Measurements from ENCODE around the gene STRBP.

STRBP gene

DNA sequence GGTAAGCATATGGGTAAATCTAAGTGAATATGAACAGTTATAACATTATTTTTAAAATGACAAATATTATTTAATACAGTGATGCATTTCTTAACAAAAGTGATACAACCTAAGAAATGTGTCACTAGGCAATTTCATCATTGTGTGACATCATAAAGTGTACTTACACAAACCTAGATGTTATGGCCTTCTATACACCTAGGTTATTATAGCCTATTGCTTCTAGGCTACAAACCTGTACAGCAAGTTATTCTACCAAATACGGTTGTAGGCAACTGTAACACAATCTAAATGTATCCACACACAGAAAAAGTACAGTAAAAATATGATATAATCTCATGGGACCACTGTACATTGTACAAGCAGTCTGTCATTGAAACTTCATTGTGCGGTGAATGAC is 48.3 kb downstream of the STRBP start:
- Histone ChIP-seq H3K36me3 (no peaks in the 10 kb centered on the region), H3K27me3 (no peaks in the 10 kb centered on the region), H3K4me1 (ENCODE audit: control insufficient read depth in 1 of 2, insufficient read depth in 1 of 2, low read depth in 1 of 2, low read length in 1 of 2) (no peaks in the 10 kb centered on the region), H3K9me3 (no peaks in the 10 kb centered on the region), H3K4me3 (ENCODE audit: low read depth in 1 of 2, low read length in 1 of 2) (no peak overlapping the region), H3K27ac (no peak overlapping the region)
- TF ChIP-seq, protein P1, sequence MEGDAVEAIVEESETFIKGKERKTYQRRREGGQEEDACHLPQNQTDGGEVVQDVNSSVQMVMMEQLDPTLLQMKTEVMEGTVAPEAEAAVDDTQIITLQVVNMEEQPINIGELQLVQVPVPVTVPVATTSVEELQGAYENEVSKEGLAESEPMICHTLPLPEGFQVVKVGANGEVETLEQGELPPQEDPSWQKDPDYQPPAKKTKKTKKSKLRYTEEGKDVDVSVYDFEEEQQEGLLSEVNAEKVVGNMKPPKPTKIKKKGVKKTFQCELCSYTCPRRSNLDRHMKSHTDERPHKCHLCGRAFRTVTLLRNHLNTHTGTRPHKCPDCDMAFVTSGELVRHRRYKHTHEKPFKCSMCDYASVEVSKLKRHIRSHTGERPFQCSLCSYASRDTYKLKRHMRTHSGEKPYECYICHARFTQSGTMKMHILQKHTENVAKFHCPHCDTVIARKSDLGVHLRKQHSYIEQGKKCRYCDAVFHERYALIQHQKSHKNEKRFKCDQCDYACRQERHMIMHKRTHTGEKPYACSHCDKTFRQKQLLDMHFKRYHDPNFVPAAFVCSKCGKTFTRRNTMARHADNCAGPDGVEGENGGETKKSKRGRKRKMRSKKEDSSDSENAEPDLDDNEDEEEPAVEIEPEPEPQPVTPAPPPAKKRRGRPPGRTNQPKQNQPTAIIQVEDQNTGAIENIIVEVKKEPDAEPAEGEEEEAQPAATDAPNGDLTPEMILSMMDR (IDR thresholded peaks at IDR 0.05), result no peak

DNA sequence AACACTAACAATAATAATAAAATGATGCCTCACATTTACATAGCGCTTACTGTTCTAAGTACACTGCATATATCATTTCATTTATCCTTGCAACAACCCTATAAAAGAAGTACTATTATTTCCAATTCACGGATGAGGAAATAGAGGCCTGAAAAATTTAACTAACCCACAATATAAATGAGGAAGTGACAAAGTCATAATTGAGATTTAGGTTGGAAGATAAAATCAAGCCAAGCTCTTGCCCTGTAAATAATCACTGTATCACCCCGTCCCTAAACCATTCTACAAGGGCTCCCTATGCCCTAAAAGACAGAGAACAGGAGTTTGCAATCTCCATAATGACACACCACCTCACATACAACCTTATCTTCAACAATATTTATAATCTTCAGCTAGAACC is 49.6 kb downstream of the STRBP start:
- Histone ChIP-seq H3K4me1 (ENCODE audit: control insufficient read depth in 1 of 2, insufficient read depth in 1 of 2, low read depth in 1 of 2, low read length in 1 of 2) (no peaks in the 10 kb centered on the region), H3K27ac (no peak overlapping the region)

DNA sequence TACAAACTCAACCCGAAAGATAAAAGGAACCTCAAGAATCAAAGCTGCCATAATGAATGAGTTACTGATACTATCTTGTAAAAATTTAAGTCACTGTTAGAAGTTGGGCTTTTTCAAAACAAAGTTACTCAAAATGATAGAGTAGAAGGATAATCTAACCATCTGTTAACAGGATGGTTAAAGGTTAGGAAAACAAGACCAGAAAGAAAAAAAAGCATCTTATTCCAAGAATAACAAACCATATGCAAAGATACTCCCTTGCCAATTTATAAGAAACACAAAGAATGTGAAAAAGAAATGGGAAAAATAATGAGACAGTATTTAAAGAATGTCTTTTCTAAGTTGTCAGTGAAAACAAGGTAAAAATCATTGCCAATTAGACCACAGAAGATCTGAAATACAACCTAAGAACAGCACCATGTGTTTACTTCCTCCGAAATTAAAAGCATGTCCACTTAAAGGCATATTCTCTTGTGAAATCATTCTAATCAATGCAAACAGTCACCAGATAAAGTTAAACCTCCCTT is 51.2 kb downstream of the STRBP start:
- H3K27ac ChIP-seq, result no peak overlapping the region
- H3K36me3 ChIP-seq, result no peaks in the 10 kb centered on the region
- H3K4me3 ChIP-seq (ENCODE audit: low read depth in 1 of 2, low read length in 1 of 2), result no peak overlapping the region
- H3K9me3 ChIP-seq, result no peaks in the 10 kb centered on the region
- H3K4me1 ChIP-seq (ENCODE audit: control insufficient read depth in 1 of 2, insufficient read depth in 1 of 2, low read depth in 1 of 2, low read length in 1 of 2), result no peaks in the 10 kb centered on the region
- no peaks in the 10 kb centered on the region for H3K27me3 ChIP-seq
- TF ChIP-seq, protein P1 (IDR thresholded peaks at IDR 0.05), result no peak

More for the DNA sequence above, 49.6 kb downstream of the STRBP start:
- H3K9me3 ChIP-seq, result no peaks in the 10 kb centered on the region
- TF ChIP-seq, protein P1 (IDR thresholded peaks at IDR 0.05), result no peak
- H3K4me3 ChIP-seq (ENCODE audit: low read depth in 1 of 2, low read length in 1 of 2), result no peak overlapping the region
- H3K27me3 ChIP-seq, result no peaks in the 10 kb centered on the region
- no peaks in the 10 kb centered on the region for H3K36me3 ChIP-seq

DNA sequence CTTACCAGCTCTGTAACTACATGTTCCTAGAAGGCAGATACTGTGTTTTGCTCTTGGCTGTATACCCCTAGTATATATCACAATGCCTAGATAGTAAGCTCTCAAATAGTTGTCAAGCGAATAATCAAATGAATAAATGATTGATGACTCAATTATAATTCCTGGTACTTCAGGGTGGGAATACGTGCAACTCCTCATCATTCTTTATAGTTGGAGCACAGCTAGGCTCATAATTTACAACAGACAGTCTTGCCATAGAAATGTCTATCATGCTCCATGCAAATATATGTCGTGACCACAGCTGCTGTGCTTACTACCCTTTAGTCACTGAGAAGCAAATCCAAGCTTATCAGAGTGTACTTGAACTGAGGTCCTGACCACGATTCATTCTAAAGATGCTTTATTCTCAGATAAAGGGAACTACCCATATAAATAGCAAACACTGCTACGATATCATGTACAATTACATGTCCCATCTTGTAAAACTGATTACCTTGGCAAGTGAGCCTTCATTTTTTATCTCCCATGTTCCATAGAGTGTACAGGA is 52.1 kb downstream of the STRBP start:
- Histone ChIP-seq H3K27ac (no peak overlapping the region), H3K4me1 (ENCODE audit: control insufficient read depth in 1 of 2, insufficient read depth in 1 of 2, low read depth in 1 of 2, low read length in 1 of 2) (no peaks in the 10 kb centered on the region), H3K36me3 (no peaks in the 10 kb centered on the region), H3K9me3 (no peaks in the 10 kb centered on the region), H3K4me3 (ENCODE audit: low read depth in 1 of 2, low read length in 1 of 2) (no peak overlapping the region), H3K27me3 (no peaks in the 10 kb centered on the region)
- TF ChIP-seq, protein P1 (IDR thresholded peaks at IDR 0.05), result no peak

DNA sequence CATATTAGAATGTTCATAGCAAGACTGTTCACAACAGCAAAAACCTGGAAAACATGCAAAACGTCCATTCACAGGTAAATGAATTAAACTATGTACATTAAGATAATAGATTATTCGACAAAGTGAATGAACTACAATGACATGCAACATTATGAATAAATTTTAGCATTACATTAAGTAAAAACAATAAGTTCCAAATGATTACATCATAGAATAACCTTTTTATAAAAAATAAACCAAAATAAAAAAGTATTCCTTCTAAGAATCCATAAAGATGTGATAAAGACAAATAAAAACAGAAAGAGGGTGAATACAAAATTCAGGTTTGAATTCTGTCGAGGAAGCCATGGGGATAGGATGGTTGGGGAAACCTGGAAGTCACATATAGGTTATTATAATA is 57.3 kb downstream of the STRBP start:
- no peaks in the 10 kb centered on the region for H3K4me1 ChIP-seq (ENCODE audit: control insufficient read depth in 1 of 2, insufficient read depth in 1 of 2, low read depth in 1 of 2, low read length in 1 of 2)
- no peak overlapping the region for H3K4me3 ChIP-seq (ENCODE audit: low read depth in 1 of 2, low read length in 1 of 2)
- H3K27ac ChIP-seq, result no peak overlapping the region
- no peaks in the 10 kb centered on the region for H3K9me3 ChIP-seq
- H3K36me3 ChIP-seq, result no peaks in the 10 kb centered on the region
- H3K27me3 ChIP-seq, result no peaks in the 10 kb centered on the region
- TF ChIP-seq, protein P1 (IDR thresholded peaks at IDR 0.05), result no peak

All from neutrophil (primary cell).